ENCODE results near the gene SKA2. TPM values are rescaled to one million over a fixed set of nuclear protein-coding genes. Genes with fewer than 3 reads are reported as not detected.

SKA2 gene
- total RNA-seq, 1 experiment from 2014 or later = 91.9 TPM

DNA sequence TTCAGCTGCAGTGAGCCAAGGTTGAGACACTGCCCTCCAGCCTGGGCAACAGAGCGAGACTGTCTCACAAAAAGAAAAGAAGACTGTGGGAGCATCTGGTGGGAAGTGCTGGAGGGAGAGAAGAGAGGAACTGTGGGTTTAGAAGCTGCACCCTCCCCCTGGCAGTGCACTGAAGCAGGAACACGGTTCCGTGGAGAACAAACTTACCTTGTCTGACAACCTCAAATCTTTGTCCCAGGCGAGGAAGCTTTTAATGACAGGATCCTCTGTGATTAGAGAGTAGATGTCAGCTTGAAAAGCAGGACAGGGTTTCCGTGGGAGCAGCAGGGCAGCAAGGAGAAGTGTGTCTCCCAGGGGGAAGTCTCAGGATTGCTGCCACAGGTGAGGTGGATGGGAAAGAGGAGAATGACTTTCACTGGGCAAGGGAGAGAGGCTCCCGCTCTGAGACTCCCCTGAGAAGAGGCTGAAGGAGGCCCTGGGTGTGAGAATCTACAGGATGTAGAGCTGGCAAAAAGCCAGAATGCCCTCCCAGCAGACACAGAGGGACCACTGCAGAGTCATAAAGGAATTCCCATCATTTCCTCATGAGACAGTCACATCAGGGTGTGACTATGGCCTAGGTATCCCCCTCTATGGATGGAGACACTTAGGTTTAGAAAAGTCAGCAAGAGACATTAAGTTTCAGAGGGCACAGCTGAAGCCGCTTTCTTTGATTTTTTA is 23.4 kb upstream of the SKA2 start:
- WGBS (ENCODE audit: extremely low coverage, insufficient read length, low lambda C conversion rate) = no CpG with 5 or more reads among the region's 7 CpGs
- Histone ChIP-seq H4K20me1 (ENCODE audit: control insufficient read depth, insufficient read depth, insufficient read length) (no peaks in the 10 kb centered on the region), H3K79me1 (ENCODE audit: insufficient read depth, low read depth, low read length, poor library complexity, severe bottlenecking) (peaks cover 2% of the 10 kb centered on the region), H4K5ac (ENCODE audit: insufficient read length, low read depth, low read length) (no peak overlapping the region), H3K79me2 (ENCODE audit: insufficient read depth, low read length) (no peaks in the 10 kb centered on the region; the same call in 1 of the 2 replicates), H3T11ph (ENCODE audit: low read length) (no peak overlapping the region), H3K14ac (ENCODE audit: insufficient read depth, low read length) (no peak overlapping the region), H2BK20ac (ENCODE audit: low read depth, low read length, poor library complexity, severe bottlenecking) (no peak overlapping the region), H2BK12ac (ENCODE audit: insufficient read length, low read depth, low read length) (no peak overlapping the region), H4K8ac (replicated peaks; ENCODE audit: insufficient read length, low read depth, low read length) (no peak overlapping the region), H3K4ac (ENCODE audit: low read depth, low read length) (no peak overlapping the region), H3K23me2 (ENCODE audit: insufficient read length, low read depth, low read length, poor library complexity, severe bottlenecking) (no peaks in the 10 kb centered on the region), H3K9me3 (ENCODE audit: control insufficient read depth, low read depth, low read length) (no peaks in the 10 kb centered on the region), H2AFZ (ENCODE audit: low read length) (no peak overlapping the region), H4K91ac (ENCODE audit: insufficient read length, low read depth, low read length) (no peak overlapping the region), H3K27me3 (ENCODE audit: insufficient read depth, low read length) (no peaks in the 10 kb centered on the region), H3K4me2 (ENCODE audit: insufficient read depth, insufficient read length, low read length) (no peak overlapping the region), H3K27ac (ENCODE audit: insufficient read length, low read depth, low read length) (no peak overlapping the region), H3K23ac (ENCODE audit: insufficient read length, low read depth, low read length) (no peak overlapping the region), H3K56ac (ENCODE audit: insufficient read length, low read depth, low read length) (no peak overlapping the region), H3K4me1 (ENCODE audit: insufficient read depth, low read length) (no peaks in the 10 kb centered on the region), H3K18ac (ENCODE audit: insufficient read length, low read depth, low read length) (no peak overlapping the region), H2AK5ac (ENCODE audit: insufficient read length, low read length) (no peak overlapping the region), H2BK5ac (ENCODE audit: insufficient read length, low read length) (no peak overlapping the region), H3K9ac (ENCODE audit: extremely low read depth, insufficient read length, low read length) (no peak overlapping the region), H2BK15ac (ENCODE audit: low read depth, low read length) (no peak overlapping the region), H2BK120ac (ENCODE audit: low read depth, low read length, poor library complexity, severe bottlenecking) (no peak overlapping the region)
- TF ChIP-seq, protein P1, sequence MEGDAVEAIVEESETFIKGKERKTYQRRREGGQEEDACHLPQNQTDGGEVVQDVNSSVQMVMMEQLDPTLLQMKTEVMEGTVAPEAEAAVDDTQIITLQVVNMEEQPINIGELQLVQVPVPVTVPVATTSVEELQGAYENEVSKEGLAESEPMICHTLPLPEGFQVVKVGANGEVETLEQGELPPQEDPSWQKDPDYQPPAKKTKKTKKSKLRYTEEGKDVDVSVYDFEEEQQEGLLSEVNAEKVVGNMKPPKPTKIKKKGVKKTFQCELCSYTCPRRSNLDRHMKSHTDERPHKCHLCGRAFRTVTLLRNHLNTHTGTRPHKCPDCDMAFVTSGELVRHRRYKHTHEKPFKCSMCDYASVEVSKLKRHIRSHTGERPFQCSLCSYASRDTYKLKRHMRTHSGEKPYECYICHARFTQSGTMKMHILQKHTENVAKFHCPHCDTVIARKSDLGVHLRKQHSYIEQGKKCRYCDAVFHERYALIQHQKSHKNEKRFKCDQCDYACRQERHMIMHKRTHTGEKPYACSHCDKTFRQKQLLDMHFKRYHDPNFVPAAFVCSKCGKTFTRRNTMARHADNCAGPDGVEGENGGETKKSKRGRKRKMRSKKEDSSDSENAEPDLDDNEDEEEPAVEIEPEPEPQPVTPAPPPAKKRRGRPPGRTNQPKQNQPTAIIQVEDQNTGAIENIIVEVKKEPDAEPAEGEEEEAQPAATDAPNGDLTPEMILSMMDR (conservative IDR thresholded peaks at IDR 0.05) = no peak
- DNase-seq = no peak
- no peak overlapping the region; a peak in 1 of 5 replicates for H3K4me3 Mint-ChIP-seq
- H3K27ac Mint-ChIP-seq = peak overlapping the region in 2 of 3 experiments; percentile 30 to 45; a peak in 3 of 7 replicates
- 0 out of 4 replicates have a peak, but pooled peaks cover 0 to 6% of the 10 kb centered on the region in 2 experiments for H3K4me1 Mint-ChIP-seq
- peaks cover 36 to 67% (median 47%) of the 10 kb centered on the region in 3 experiments for H3K36me3 Mint-ChIP-seq (ENCODE audit: insufficient read depth in 1 of 3, low read depth in 3 of 3)
- no peaks in the 10 kb centered on the region for H3K9me3 Mint-ChIP-seq
- H3K27me3 Mint-ChIP-seq (ENCODE audit: low read depth) = no peaks in the 10 kb centered on the region

All from H9 (cell line).